NCI-H446 (cell line): ENCODE measurements around the gene ZGPAT.
"Not testable (repeated sequence)": the region's sequence is repeated elsewhere in the genome, so short reads cannot be mapped to it uniquely, and the experiment has no call there.

ENCODE experiments used
- DNase-seq, 2 experiments: peaks; one replicate each; lab custom pipeline; 2025; lab: John Stamatoyannopoulos, UW

The ZGPAT gene

DNA sequence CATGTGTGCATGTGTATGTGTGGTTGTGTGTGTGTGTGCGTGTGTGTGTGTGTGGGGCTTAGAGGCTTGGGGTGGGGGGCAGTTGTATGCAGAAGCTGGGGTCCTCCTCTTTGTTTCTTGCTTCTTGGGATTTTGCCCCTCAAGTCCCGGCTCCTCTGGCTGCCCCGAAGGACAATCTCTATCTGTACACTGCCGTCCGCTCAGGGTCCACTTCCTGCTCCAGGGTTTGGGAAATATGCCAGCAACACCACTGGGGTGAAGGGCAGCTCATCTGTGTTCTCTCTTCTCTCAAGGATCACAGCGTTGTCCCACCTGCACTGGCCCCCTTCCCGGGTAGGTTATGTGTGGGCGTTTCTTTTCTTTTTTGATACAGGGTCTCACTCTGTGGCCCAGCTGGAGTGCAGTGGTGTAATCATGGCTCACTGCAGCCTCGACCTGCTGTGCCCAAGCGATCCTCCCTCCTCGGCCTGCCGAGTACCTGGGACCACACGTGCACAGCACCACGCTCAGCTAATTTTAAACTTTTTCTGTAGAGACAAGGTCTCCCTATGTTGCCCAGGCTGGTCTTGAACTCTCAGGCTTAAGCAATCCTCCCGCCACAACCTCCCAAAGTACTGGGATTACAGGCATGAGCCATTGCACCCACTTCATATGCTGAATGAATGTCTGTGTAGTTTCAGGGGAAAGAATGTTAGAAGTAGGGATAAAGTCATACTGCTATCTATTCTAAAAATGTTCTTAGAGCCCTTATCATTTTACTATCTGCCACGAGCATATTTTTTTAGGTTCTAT, 57.4 kb downstream of the ZGPAT start:
- DNase-seq, result no peak

DNA sequence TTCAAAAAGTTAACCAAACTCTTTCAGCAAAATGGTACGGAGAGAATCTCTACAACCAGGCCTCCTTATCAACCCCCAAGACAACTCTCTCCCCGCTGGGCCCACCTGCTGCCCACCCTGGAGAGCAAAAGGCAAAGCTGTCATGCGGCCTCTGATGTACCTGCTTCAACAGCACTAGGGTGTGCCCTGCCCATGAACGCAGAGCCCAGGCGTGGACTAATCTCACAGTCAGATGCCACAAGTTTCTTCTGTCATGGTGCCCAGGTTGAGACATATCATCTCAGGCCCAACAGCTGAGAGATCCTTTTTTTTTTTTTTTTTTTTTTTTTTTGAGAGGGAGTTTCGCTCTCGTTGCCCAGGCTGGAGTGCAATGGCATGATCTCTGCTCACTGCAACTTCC, 58.1 kb downstream of the ZGPAT start:
- no peak for DNase-seq

DNA sequence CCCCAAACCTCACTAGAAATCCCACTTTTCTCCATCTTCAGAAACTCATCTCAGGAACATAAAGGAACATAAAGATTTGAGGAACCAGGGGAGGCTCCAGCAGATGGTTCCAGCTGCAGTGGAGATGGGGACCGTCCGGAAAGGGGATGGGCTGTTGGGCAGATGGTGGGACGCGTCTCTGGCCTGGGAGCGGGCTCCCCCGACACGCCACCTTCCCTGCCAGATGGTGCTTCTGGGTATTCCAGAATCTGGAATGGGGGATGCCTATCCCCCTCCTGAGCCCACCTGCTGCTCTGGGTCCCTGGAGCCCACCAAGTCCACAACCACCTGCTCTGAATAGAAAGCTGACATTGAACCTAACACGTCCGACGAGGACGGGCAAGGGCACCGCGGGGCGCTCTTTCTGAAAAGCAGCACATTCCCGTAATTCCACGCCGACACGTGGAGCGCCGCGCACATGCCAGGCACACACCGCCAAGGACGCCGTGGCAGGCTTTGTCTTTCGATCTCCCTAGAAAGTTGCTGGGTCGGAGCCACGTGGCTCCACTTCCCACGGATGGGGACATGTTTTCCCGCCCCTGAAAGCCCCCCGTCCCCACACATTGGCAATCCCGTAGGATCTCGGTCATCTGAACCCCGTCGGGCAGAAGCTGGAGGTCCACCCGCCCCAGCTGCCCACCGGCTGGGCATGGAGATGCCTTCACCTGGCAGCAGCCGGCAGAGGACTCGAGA, 59.0 kb downstream of the ZGPAT start:
- DNase-seq, result no peak

DNA sequence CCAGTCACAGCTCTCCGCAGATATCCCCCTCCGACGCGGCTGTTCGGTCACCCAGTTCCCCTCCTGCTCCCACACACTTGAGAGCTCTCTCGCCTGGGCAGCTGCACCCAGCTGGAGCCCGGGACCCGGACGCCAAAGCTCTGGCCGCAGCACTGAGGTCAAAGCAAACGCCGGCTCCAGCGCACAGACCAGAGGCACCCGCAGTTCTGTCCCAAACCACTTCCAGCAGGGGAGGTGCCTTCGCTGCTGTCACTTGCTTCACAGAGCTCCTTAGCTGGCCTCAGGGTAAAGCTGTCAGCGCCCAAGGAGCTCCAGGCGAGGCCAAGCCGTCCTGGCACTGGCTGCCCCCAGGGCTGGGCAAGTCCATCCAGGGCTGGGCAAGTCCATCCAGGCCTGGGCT, 59.6 kb downstream of the ZGPAT start:
- DNase-seq, result no peak

DNA sequence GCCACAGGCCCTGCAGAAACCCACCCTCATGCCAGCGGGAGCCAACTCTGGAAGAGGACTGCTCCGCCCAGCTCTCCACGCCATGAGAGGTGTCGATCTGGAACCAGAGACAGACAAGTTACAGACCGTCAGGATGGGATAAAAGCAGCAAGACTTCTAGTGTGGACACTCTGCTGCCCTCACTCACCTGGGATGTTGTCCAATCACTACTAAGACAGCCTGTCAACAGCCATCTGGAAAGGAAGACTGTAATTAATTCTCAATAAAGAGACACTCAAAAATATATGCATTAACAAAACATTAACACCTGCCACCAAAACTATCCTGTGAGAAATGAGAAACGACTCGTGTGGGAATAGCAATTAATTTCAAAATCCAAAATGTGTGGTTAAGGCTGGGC, 60.0 kb downstream of the ZGPAT start:
- no peak for DNase-seq

DNA sequence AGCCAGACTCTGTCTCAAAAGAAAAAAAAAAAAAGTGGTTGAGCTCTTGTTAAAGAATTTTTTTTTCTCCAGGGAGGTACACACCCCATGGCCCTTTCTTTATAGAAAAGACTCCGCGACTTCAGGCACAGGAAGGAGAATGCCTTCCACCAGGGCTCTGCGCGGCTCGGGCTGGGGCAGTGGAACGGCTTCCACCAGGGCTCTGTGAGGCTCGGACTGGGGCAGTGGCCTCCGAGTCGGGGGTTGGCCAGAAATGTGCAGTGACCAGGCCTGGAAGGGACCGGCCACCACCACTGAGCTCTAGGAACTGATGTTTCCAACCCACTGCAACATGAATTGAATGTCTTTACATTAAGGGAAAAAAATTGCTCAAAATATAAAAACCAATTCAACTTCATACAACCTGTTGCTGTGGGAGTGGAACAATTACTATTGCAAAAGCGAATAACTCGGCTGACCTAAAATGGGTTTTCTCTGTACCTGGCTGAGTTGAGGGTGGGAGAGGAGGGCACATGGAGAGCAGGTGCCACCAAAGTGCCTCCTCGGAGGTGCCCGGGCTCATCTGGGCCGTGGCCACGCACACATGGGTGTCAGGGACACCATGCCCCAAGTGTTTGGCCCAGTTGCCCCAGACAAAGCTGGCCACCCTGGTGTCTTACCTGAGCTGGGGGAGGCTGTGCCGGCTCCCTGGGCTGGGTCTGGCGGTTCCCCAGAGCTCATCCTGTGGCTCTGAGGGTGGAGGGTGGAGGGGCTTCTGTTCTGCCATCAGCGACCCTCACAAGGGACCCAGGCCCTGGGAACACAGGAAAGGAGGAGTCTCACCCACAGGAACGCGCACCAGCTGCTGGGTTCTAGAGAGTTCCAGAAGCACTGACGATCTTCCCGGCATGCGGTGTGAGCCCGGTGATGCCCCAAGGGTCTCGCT, 61.0 kb downstream of the ZGPAT start:
- no peak for DNase-seq

DNA sequence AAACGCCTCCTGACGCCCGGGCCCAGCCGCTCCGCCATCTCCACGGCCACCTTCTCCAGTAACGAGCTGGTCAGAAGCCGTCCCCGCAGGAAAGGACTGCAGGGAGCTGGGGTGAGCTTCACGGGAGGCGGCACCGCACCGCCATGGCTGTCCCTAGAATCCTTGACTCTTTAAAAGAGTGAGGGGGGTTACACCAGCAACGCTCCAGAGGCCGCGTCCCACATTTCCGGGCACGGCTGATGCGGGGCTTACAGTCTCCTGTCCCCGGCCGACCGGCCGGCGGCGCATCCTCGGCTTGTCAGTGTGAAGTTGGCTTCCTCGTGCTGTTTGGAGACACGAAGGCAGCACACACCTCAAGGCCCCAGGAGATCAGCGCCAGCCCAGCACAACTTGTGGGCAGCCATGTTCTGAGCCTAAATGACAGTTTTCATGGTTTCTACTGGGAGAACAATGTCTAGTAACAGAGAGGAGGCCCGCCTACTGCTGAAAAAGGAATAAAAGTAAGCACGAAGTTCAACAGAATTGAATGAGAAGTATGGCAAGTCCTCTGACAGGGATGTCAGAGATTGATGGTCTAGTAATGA, 62.1 kb downstream of the ZGPAT start:
- peak in 1 of 2 experiments; percentile 26 for DNase-seq

DNA sequence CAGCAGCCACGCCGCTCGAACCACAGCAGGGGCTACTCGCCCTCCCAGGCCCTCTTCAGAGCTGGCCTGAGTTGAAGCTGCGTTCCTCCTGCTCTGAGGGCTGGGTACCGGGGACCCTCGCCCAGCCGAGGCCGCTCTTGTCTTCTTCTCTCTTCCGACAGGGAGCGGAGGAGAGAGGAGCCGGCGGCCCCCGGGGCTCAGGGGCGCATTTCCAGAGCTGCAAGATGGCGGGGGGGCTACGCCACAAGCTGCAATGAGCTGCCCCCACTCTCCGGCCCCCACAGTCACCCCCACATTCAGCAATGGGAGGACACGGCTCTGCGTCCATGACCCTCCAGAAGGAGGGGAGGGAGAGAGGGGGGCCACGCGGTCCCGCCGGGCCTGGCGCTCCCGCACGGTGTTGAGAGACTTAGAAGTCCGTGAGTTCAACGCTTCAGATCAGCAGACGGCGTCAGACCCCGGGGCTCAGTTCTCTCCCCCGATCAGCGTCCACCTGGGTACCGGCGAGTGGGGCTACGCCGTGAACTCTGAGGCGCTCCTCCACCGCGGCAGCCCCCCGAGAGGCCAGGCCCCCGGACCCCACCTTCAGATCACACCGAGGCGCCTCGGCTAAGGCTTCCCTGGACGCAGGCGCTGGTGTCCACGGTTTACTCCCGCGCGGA, 63.3 kb downstream of the ZGPAT start:
- no peak for DNase-seq

DNA sequence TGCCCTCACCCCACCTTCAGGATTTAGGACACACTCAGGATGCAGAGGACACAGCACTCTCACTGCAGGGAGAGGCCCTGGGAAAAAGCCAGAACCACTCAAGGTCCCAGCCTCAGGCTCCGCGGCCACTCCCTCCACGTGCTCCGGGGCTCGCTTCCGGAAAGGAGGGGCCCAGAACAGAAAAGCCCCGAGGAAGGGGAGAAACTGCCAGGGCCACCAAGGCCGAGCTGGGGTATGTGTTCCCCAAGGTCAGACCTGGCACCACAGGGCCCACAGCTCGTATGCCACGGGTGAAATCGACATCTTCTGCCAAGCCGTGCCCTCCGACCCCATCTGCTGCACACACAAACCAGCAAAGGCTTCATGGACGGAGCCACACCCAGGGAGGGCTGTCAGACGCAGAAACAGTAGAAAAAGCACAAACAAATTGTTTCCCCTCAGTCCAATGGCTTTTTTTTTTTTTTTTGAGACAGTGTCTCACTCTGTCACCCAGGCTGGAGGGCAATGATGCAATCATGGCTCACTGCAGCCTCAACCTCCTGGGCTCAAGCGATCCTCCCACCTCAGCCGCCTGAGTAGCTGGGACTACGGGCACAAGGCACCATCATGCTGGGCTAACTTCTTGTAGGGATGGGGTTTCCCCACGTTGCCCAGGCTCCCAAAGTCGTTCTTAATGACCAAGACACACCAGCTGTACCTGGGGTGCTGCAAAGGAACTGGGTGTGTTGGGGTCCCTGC, 65.1 kb downstream of the ZGPAT start:
- DNase-seq, result no peak

DNA sequence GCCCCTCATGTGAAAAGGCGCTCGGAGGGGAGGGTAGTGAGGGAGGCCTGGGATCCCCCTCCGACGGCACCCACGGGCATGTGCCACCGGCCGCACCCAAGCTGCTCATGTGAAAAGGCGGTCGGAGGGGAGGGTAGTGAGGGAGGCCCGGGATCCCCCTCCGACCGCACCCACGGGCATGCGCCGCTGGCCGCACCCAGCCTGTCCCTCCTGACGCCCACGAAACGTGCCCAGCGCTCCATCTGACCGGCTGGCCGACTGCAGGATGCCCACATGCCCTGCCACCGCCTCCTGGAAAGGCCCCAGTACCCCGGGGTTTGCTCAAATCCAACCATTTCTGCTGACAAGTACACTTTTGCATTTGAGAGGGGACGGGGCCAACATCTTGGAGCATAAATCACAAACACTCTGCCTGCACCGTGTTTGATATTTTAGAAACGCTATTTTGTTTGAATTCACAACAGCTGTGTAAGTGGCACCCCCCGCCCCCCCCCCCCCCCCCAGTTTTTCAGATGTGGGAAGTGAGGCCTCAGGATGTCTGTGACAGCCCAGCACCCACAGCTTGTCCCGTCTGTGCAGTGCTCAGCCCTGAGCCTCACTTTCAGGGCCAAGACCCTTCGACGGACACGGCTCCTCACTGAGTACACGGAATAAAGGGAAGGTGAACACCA, 65.9 kb downstream of the ZGPAT start:
- DNase-seq, result no peak

DNA sequence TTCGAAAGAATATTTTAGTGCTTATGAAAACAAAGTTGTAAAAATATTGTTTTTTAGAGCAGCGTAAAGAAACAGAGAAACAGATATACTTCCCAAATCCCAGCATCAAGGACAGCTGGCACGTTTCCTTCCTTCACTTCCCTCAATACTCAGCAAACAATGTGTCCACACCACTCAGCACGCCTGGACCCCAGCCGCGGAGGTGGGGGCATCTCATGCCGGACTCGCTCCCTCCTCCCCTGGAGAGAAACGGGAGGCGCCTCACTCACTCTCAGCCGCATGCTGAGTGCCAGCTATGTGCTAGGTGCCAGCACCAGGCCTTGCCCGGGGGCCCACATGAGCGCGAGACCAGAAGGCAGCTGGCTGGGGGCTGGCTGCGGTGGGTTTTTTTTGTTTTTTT, 66.5 kb downstream of the ZGPAT start:
- no peak for DNase-seq

DNA sequence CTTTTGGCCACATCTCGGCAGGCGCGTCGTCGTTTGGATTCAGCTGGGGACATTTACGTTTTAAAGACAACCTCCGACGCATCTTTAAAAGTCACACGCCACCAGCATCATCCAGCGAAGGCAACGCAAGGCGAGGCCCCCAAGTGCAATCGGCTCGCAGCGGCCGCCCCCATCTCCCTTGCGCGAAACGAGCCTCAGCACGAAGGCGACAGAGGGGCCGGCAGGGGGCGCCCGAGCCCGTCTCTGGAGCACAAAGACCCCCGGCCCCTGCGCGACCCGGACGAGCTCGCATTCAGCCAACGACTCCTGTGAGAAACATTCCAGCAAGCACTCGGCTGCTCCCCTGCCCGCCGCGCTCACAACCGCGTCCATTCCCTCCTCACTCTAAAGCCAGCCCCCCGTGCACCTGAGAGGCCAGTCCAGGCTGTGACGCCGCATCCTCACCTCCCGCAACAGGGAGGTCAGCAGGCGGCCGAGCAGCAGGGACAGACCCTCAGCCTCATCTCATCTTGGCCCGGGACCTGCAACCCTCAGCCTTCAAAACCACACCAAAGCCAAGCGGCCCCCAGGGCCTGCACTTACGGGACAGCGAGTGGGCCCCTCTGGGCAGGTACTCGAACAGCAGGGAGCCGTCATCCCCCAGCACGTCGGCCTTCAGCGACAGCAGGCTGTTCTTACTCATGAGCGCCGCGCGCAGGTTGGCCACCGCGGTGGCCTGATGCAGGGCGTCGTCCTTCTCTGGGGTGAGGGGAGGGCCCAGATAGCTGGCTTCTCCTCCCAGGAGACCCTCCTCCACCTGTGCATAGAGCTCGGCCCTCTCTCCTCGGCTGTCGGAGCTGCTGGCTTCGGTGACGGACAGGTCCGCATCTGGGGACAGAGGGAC, 67.5 kb downstream of the ZGPAT start:
- DNase-seq, result no peak

DNA sequence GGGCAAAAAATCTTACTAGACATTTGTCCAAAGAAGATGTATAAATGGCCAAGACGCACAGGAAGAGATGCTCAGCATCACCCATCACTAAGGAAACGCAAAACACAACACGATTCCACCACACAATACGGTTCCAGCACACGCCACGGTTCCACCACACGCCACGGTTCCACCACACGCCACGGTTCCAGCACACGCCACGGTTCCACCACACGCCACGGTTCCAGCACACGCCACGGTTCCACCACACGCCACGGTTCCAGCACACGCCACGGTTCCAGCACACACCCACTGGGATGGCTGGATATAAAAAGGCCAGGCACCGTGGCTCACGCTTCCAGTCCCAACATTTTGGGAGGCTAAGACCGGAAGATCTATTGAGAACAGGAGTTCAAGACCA, 69.0 kb downstream of the ZGPAT start:
- DNase-seq, result not testable (repeated sequence)

DNA sequence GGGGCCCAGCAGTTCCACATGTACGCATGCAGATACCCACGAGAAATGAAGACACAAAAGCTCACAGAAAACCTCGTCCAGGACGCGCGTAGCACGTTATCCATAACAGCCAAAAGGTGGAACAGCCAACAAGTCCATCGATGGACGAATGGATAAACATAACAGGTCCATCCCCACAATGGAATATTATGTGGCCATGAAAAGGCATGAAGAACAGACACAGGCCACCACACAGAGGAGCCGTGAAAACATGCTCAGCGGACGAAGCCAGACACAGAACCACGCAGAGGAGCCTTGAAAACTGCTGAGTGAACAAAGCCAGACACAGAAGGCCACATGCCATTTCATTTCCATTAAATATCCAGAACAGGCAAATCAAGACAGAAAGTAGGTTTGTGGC, 69.8 kb downstream of the ZGPAT start:
- DNase-seq, result no peak

DNA sequence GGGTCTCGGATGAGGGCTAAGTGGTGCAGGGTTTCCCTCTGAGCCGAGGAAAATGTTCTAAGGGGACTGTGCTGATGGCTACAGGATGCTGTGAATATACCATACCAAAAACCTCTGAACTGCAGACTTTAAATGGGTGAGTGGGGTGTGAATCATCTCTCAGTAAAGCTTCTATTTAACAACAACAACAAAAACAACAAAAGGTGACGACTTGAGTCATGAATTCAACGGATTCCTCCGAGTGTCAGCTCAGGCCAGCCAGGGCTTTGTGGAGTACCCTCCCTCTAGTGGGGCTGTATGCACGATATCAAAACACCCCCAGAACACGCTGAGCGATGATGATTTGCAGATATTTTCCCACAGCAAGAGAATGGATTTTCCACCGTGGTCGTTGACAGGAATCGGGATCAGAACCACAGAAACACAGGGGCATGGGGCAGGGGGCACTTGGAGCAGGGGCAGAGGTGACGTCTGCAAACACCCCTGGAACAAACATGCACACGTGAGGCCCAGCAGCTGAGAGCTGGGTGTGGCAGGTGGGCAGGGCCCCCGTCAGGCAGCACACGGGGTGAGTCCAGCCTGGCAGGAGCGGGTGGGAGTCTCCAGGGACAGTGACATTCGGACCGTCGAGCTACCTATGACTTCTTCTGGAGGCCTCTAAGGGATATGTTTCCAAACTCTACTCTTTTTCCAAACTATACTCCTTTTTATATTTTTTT, 70.4 kb downstream of the ZGPAT start:
- no peak for DNase-seq

DNA sequence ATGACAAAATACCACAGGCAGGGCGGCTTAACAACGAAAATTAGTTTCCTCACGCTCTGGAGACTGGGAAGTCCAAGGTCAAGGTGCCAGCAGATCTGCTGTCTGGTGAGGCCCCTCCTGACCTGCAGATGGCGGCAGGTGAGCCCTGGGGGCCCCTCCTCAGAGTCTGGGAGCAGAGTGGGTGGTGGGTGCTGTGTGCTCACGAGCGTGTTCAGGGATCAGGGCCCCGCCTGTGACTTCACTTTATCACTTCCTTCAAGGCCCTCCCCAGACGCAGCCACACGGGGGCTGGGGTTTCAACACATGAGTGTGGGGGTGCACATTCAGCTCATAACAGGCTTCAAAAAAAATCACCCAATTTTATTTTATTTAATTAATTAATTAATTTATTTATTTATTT, 71.0 kb downstream of the ZGPAT start:
- DNase-seq, result no peak

DNA sequence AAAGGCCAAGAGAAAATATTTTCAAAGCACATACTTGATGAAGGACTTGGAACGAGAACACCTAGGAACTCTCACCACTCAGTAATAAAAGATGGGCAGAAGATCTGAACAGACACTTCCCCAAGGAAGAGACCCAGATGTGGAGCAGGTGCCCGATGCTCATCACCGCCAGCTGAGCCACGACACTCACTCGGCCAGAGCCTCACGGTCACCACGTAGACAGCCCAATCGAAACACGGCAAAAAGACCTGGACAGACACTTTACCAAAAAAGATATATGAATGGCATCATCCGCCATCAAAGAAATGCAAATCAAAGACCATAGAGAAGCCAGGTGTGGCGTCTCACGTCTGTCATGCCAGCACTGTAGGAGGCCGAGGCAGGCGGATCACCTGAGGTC, 73.3 kb downstream of the ZGPAT start:
- DNase-seq, result no peak

DNA sequence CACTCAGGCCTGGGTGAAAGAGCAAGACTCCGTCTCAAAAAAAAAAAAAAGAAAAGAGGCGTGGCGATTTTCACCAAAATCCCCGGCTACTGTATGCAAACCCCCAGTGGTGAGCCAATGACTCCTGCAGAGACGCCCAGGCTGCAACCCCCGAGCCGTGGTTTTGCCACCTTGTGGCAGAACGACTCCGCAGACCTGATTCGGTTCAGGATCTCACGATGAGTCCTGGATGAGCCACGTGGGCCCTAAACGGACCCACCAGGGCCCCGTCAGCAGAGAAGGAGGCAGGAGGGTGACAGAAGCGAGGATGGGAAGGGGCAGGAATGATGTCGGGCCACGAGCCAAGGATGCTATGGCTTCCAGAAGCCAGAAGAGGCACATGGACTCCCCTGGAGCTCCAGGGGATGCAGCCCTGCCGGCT, 74.2 kb downstream of the ZGPAT start:
- DNase-seq, result no peak

DNA sequence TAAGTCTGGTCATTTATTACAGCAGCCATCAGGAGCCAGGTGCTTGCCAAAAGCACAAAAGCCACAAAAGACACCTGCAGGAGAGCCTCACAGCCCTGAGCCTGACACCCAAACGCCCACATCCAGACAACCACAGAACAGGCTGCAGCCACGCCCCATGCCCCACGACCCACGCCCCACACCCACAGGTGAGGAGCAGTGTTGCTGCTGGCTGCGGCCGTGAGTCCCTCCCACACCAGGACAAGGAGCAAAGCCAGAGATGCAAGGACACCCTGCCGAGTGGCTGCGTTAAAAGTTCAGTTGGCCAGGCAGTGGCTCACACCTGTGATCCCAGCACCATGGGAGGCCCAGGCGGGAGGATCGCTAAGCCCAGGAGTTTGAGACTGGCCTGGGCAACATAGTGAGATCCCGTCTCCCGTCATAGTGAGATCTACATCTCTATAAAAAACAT, 74.7 kb downstream of the ZGPAT start:
- no peak for DNase-seq
